H1 (cell line): Measurements from ENCODE around the gene SERPINB5. TPM values are rescaled to one million over a fixed set of nuclear protein-coding genes. Genes with fewer than 3 reads are reported as not detected.

ENCODE experiments used
- BRCA1 ChIP-seq: IDR thresholded peaks from 2 replicates; pipeline ENCODE4 v1.6.1; 2012; ENCODE audit warnings: low read depth, low read length, improper control_type of control experiment
- CBX5 ChIP-seq: fragments of 300-800, 300-1000 bp; sonication (generic); IDR thresholded peaks from 2 replicates; pipeline ENCODE4 v1.7.1; 2016; ENCODE audit warnings: antibody characterized with exemption, low read length, low read depth
- POLR2A ChIP-seq, 2 experiments: IDR thresholded peaks; 1 replicate in 1 of 2; 2 replicates in 1 of 2; pipeline ENCODE4 v1.6.1; 2011; ENCODE audit warnings: low read depth in 2 of 2, low read length in 2 of 2, mild to moderate bottlenecking in 2 of 2; ENCODE audit errors: control extremely low read depth in 1 of 2
- SIN3A ChIP-seq, 2 experiments: IDR thresholded peaks in 1 of 2; conservative IDR thresholded peaks in 1 of 2; 2 replicates each; pipeline ENCODE4 v1.6.1; 2011 to 2012; ENCODE audit warnings: low read length in 2 of 2, improper control_type of control experiment in 1 of 2, low read depth in 1 of 2, mild to moderate bottlenecking in 1 of 2
- SIRT6 ChIP-seq: IDR thresholded peaks from one replicate; pipeline ENCODE4 v1.7.1; 2012; ENCODE audit warnings: low read length, inconsistent platforms
- polyA plus RNA-seq, 7 experiments: library from polyadenylated mRNA; depleted of rRNA in 3 of 7; stranded (reverse) in 5 of 7; unstranded in 2 of 7; fragments of >200 nt in 5 of 7; fragments of 200-250 nt in 2 of 7; gene quantifications; 1 replicate in 5 of 7; 2 replicates in 1 of 7; 4 replicates in 1 of 7; pipeline versions ENCODE4 v1.2.1 to v1.2.3, GENCODE V29; 2011 to 2013; ENCODE audit warnings: missing spikeins in 2 of 7, mixed read lengths in 2 of 7
- total RNA-seq: library from RNA; stranded (reverse); fragmentation: NEBNext Ultra II Directional; extraction: Animal tissue kit (Norgen Biotek cat#: 25700); gene quantifications from 2 replicates; pipeline ENCODE4 v1.2.1, GENCODE V29; 2021

Gene SERPINB5
- total and polyA plus RNA-seq, 2 of the 8 experiments (the other 6 are each of a cell fraction or from before 2014, with no cell fraction given): 0.03 TPM; not detected in 1

- TF ChIP-seq POLR2A (IDR thresholded peaks at IDR 0.05; ENCODE audit: control extremely low read depth in 1 of 2, low read depth in 2 of 2, low read length in 2 of 2) (no peak), BRCA1 (no peak), SIRT6 (no peak), SIN3A (conservative IDR thresholded peaks at IDR 0.05 in 1 of 2, IDR thresholded peaks at IDR 0.05 in 1 of 2; ENCODE audit: low read depth in 1 of 2, low read length in 2 of 2) (no peak), CBX5 (no peak)
These were observed 41.6 kb downstream of the SERPINB5 start (continued) for GRCh38 chr18:63518178-63519012.
